GM12878 (cell line): Measurements from ENCODE around the gene SCARB2. TPM values are rescaled to one million over a fixed set of nuclear protein-coding genes. Genes with fewer than 3 reads are reported as not detected.

Experiments
- ATAC-seq: fragments of 200-7000 bp; cut with Tn5 transposase; 3 replicates; pipeline ENCODE4 v1.9.1; 2020; ENCODE audit warnings: mild to moderate bottlenecking, moderate library complexity
- BruUV-seq: library from RNA; stranded (reverse); fragments of 400-500 nt; replicated peaks from 2 replicates; lab custom pipeline; 2021; lab: Mats Ljungman, UMichigan
- CTCF ChIA-PET: fragments of 300-600 bp; sonication (Branson Sonifier 250); formaldehyde crosslinking; extraction: SDS; loops from one replicate; lab custom pipeline; 2021; ENCODE audit warnings: inconsistent platforms; lab: Yijun Ruan, JAX
- POLR2A ChIA-PET: fragments of 350-600 bp; formaldehyde crosslinking; extraction: SDS; loops from one replicate; lab custom pipeline; 2021; ENCODE audit warnings: inconsistent platforms; lab: Charles Lee
- RAD21 ChIA-PET: fragments of 300-600 bp; sonication (Branson Sonifier 250); formaldehyde crosslinking; loops from one replicate; lab custom pipeline; 2023; ENCODE audit warnings: antibody characterized with exemption; ENCODE audit not compliant: unreplicated experiment; lab: Charles Lee
- SMC1A ChIA-PET: fragments of 300-600 bp; sonication (Branson Sonifier 250); formaldehyde crosslinking; loops from one replicate; lab custom pipeline; 2023; ENCODE audit not compliant: unreplicated experiment, uncharacterized antibody; lab: Charles Lee
- DNase-seq: peaks from one replicate; pipeline ENCODE4 v3.0.0-alpha.2; 2011; ENCODE audit warnings: low read depth, low spot score
- FAIRE-seq: peaks from 3 replicates; lab custom pipeline; 2011; peaks lifted over from hg19 to GRCh38; lab: Jason Lieb, UNC
- H2AFZ ChIP-seq: 2 replicates; pipeline ENCODE4 v1.6.0; 2011; ENCODE audit warnings: low read depth, low read length, control low read depth; ENCODE audit not compliant: control insufficient read depth
- H3K27ac ChIP-seq: 2 replicates; pipeline ENCODE4 v1.5.1; 2011; ENCODE audit warnings: control low read depth; ENCODE audit not compliant: control insufficient read depth, insufficient read depth
- H3K27me3 ChIP-seq, 2 experiments: replicated peaks in 1 of 2; 2 replicates each; pipeline versions ENCODE4 v1.6.0 to v1.6.1; 2011; ENCODE audit warnings: low read length in 1 of 2; ENCODE audit not compliant: control insufficient read depth in 2 of 2, insufficient read depth in 2 of 2
- H3K36me3 ChIP-seq, 2 experiments: 2 replicates each; pipeline ENCODE4 v1.5.1; 2011; ENCODE audit warnings: low read length in 1 of 2; ENCODE audit not compliant: control insufficient read depth in 2 of 2, insufficient read depth in 2 of 2
- H3K4me1 ChIP-seq: 2 replicates; pipeline ENCODE4 v1.6.1; 2011; ENCODE audit warnings: mild to moderate bottlenecking, low read length, moderate library complexity, mixed read lengths; ENCODE audit not compliant: control insufficient read depth, insufficient read depth
- H3K4me2 ChIP-seq: 2 replicates; pipeline ENCODE4 v1.6.0; 2011; ENCODE audit warnings: control low read depth; ENCODE audit not compliant: control insufficient read depth, insufficient read depth
- H3K4me3 ChIP-seq: fragments of 200-600 bp; sonication (generic); 2 replicates; pipeline ENCODE4 v1.5.1; 2016
- H3K79me2 ChIP-seq: 2 replicates; pipeline ENCODE4 v1.6.0; 2011; ENCODE audit warnings: low read length; ENCODE audit not compliant: control insufficient read depth, insufficient read depth
- H3K9ac ChIP-seq: 2 replicates; pipeline ENCODE4 v1.8.0; 2011; ENCODE audit warnings: low read length, control low read depth, mixed read lengths; ENCODE audit not compliant: control insufficient read depth, insufficient read depth
- H3K9me3 ChIP-seq: replicated peaks from 3 replicates; pipeline ENCODE4 v1.5.1; 2011; ENCODE audit warnings: mild to moderate bottlenecking, low read length; ENCODE audit not compliant: control insufficient read depth, insufficient read depth
- H4K20me1 ChIP-seq: 2 replicates; pipeline ENCODE4 v1.6.0; 2011; ENCODE audit not compliant: control insufficient read depth, insufficient read depth
- FOS ChIP-seq: IDR thresholded peaks from 3 replicates; pipeline ENCODE4 v1.6.1; 2011; ENCODE audit warnings: borderline replicate concordance; ENCODE audit not compliant: insufficient read length; ENCODE audit errors: extremely low read depth
- HSF1 ChIP-seq: fragments of 150-350 bp; IDR thresholded peaks from 2 replicates; pipeline ENCODE4 v1.6.1; 2014; ENCODE audit warnings: mild to moderate bottlenecking, low read depth, low read length
- MYB ChIP-seq: fragments of 150-350 bp; IDR thresholded peaks from 2 replicates; pipeline ENCODE4 v1.6.1; 2014; ENCODE audit warnings: mild to moderate bottlenecking, low read depth, low read length, borderline replicate concordance
- PAX8 ChIP-seq: fragments of 450-650 bp; IDR thresholded peaks from 2 replicates; pipeline ENCODE4 v1.6.1; 2017; ENCODE audit warnings: mild to moderate bottlenecking, moderate library complexity
- PBX3 ChIP-seq: IDR thresholded peaks from 2 replicates; pipeline ENCODE4 v1.6.1; 2011; ENCODE audit warnings: mild to moderate bottlenecking, low read depth, low read length, moderate library complexity; ENCODE audit not compliant: insufficient replicate concordance
- RB1 ChIP-seq: fragments of 450-650 bp; formaldehyde crosslinking; IDR thresholded peaks from 2 replicates; pipeline ENCODE4 v1.6.1; 2017; ENCODE audit warnings: mild to moderate bottlenecking, borderline replicate concordance
- RELA ChIP-seq: fragments of 450-650 bp; IDR thresholded peaks from 2 replicates; pipeline ENCODE4 v1.8.0; 2014; ENCODE audit warnings: borderline replicate concordance; ENCODE audit not compliant: partially characterized antibody
- SPI1 ChIP-seq: IDR thresholded peaks from 2 replicates; pipeline ENCODE4 v1.6.1; 2011; ENCODE audit warnings: low read depth, mild to moderate bottlenecking, low read length, moderate library complexity, borderline replicate concordance; ENCODE audit not compliant: insufficient read depth
- SREBF2 ChIP-seq: IDR thresholded peaks from 2 replicates; pipeline ENCODE4 v1.6.1; 2012; ENCODE audit warnings: mild to moderate bottlenecking, low read length
- STAT1 ChIP-seq: fragments of 450-650 bp; conservative IDR thresholded peaks from 2 replicates; pipeline ENCODE4 v1.6.1; 2014; ENCODE audit warnings: antibody characterized with exemption, mild to moderate bottlenecking
- ZBED1 ChIP-seq: IDR thresholded peaks from 2 replicates; pipeline ENCODE4 v1.6.1; 2016; ENCODE audit warnings: borderline replicate concordance
- WGBS: methylation state at CpG from one replicate; pipeline ENCODE4 v1.1.6; 2016; ENCODE audit warnings: low lambda C conversion rate; ENCODE audit not compliant: insufficient replicate concordance, insufficient coverage; ENCODE audit errors: missing lambda C conversion rate; 5-methylcytosine and 5-hydroxymethylcytosine counted together
- in situ Hi-C: fragments of 300-500 bp; cut with MboI; formaldehyde crosslinking; loops from 9 replicates; pipeline ENCODE4 v1.14.3; 2018; ENCODE audit warnings: mixed read lengths
- intact Hi-C: fragments of 100-400 bp; cut with micrococcal nuclease; formaldehyde crosslinking; loops from one replicate; pipeline ENCODE4 v1.14.2; 2022; ENCODE audit not compliant: unreplicated experiment
- polyA plus RNA-seq, 11 experiments: library from polyadenylated mRNA; depleted of rRNA in 4 of 11; unstranded in 6 of 11; stranded (reverse) in 5 of 11; fragments of >200 nt; fragmentation: Nextera tagmentation in 4 of 11; fragmentation: Illumina TruSeq in 1 of 11; extraction: Ambion mirVana in 4 of 11; extraction: Trizol in 1 of 11; gene quantifications; 1 replicate in 1 of 11; 2 replicates in 10 of 11; pipeline versions ENCODE4 v1.2.1 to v1.2.3, GENCODE V29; 2011 to 2016; ENCODE audit warnings: inconsistent platforms in 2 of 11, missing spikeins in 2 of 11, low read depth in 1 of 11
- total RNA-seq, 4 experiments: library from RNA; depleted of rRNA in 3 of 4; stranded (reverse); fragments of >200 nt in 3 of 4; fragmentation: Illumina TruSeq in 1 of 4; extraction: Trizol in 1 of 4; gene quantifications; 2 replicates each; pipeline versions ENCODE4 v1.2.1 to v1.2.3, GENCODE V29; 2013 to 2021
- TF ChIP-seq, protein P1 (sequence below): fragments of 450-650 bp; formaldehyde crosslinking; IDR thresholded peaks from 2 replicates; pipeline ENCODE4 v1.4.0; 2022; ENCODE audit warnings: mild to moderate bottlenecking, moderate library complexity
- TF ChIP-seq, protein P2 (sequence below): IDR thresholded peaks from 2 replicates; pipeline ENCODE4 v1.6.1; 2011; ENCODE audit warnings: borderline replicate concordance, low read depth, mild to moderate bottlenecking, moderate library complexity, mixed read lengths, low read length; ENCODE audit not compliant: insufficient read depth; ENCODE audit errors: extremely low read length

The SCARB2 gene
- total and polyA plus RNA-seq, 10 of the 15 experiments (the other 5 are each of a cell fraction or from before 2014, with no cell fraction given): 2.1 to 11.7 (median 9.5) TPM

DNA sequence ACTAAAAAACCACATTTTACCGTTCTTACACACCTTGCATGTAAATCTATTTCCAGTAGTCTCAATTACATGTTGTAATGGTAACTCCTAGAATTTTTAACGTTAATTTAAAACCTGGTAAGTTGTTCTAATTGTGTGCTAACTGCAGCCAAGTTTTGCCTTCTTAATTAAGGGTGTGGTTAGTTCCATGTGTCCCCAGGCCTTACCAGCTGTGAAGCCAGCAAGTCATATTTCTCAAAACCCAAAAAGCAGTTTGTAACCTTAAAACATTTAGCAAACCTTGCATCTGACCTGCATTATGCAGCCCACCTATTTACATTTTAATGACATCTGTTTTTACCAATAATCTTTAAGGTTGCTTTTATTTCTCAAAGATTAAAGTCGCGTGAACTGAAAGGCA lies 19.5 kb upstream of the SCARB2 start:
- Histone ChIP-seq H2AFZ (no peak overlapping the region), H3K27ac (no peak overlapping the region), H3K4me2 (no peak overlapping the region), H3K9me3 (no peaks in the 10 kb centered on the region; the same call in 1 of the 3 replicates), H3K4me1 (no peaks in the 10 kb centered on the region), H3K27me3 (no peaks in the 10 kb centered on the region; a peak in 1 of 4 replicates), H3K36me3 (no peaks in the 10 kb centered on the region), H4K20me1 (no peaks in the 10 kb centered on the region), H3K9ac (no peak overlapping the region), H3K4me3 (no peak overlapping the region), H3K79me2 (no peaks in the 10 kb centered on the region)
- intact Hi-C loops (no loop called here), in situ Hi-C loops (no loop called here)
- RAD21 ChIA-PET: no interaction called here
- WGBS: 65% methylated on average over 4 of the region's 4 CpGs
- no peak for ATAC-seq
- SMC1A ChIA-PET: no interaction called here
- BruUV-seq: no TSS peak
- DNase-seq: no peak
- CTCF ChIA-PET: no interaction called here
- no peak for FAIRE-seq
- TF ChIP-seq PAX8 (no peak), STAT1 (no peak), MYB (no peak), SPI1 (no peak), PBX3 (no peak), RB1 (no peak), HSF1 (no peak), ZBED1 (no peak), RELA (no peak), FOS (no peak), SREBF2 (no peak)
- TF ChIP-seq, protein P1, sequence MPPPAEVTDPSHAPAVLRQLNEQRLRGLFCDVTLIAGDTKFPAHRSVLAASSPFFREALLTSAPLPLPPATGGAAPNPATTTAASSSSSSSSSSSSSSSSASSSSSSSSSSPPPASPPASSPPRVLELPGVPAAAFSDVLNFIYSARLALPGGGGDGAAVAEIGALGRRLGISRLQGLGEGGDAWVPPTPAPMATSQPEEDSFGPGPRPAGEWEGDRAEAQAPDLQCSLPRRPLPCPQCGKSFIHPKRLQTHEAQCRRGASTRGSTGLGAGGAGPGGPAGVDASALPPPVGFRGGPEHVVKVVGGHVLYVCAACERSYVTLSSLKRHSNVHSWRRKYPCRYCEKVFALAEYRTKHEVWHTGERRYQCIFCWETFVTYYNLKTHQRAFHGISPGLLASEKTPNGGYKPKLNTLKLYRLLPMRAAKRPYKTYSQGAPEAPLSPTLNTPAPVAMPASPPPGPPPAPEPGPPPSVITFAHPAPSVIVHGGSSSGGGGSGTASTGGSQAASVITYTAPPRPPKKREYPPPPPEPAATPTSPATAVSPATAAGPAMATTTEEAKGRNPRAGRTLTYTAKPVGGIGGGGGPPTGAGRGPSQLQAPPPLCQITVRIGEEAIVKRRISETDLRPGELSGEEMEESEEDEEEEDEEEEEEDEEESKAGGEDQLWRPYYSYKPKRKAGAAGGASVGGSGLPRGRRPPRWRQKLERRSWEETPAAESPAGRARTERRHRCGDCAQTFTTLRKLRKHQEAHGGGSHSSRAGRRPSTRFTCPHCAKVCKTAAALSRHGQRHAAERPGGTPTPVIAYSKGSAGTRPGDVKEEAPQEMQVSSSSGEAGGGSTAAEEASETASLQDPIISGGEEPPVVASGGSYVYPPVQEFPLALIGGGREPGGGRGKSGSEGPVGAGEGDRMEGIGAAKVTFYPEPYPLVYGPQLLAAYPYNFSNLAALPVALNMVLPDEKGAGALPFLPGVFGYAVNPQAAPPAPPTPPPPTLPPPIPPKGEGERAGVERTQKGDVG (CRISPR knock-in tag): no peak
- TF ChIP-seq, protein P2, sequence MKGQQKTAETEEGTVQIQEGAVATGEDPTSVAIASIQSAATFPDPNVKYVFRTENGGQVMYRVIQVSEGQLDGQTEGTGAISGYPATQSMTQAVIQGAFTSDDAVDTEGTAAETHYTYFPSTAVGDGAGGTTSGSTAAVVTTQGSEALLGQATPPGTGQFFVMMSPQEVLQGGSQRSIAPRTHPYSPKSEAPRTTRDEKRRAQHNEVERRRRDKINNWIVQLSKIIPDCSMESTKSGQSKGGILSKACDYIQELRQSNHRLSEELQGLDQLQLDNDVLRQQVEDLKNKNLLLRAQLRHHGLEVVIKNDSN: no peak
- POLR2A ChIA-PET: no interaction called here
